LHCN-M2 (cell line): Measurements from ENCODE around the gene TNNI3K. TPM values are rescaled to one million over a fixed set of nuclear protein-coding genes. Genes with fewer than 3 reads are reported as not detected.

Experiments
- DNase-seq: peaks from one replicate; pipeline ENCODE4 v3.0.0-alpha.2; 2012; ENCODE audit warnings: low read depth
- total RNA-seq: library from RNA; depleted of rRNA; stranded (reverse); fragments of >200 nt; gene quantifications from 2 replicates; pipeline ENCODE4 v1.2.3, GENCODE V29; 2014

Gene TNNI3K
- total RNA-seq, 1 experiment from 2014 or later = not detected

DNA sequence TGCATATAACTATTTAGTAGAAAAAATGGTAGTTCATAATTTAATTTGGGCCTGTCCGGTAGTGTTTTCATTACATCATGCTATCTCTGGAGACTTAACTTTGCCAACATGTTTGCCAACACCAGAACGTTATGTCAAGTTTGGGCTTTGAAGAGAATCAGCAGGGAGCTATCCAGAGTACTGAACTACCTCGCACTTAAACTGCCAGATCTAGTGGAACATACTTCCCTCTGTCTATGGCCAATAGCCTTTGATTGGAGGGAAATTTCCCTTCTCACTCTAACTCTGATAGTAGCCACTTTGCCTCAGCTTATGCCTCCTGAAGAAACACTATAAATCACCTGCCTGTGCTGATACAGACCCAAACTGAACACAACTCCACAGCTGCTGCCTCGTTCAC lies 267.2 kb downstream of the TNNI3K start:
- DNase-seq = peak; percentile 24

- DNase-seq = no peak
Observed at GRCh38 chr1:74502858-74503257, 267.7 kb downstream of the TNNI3K start.

DNA sequence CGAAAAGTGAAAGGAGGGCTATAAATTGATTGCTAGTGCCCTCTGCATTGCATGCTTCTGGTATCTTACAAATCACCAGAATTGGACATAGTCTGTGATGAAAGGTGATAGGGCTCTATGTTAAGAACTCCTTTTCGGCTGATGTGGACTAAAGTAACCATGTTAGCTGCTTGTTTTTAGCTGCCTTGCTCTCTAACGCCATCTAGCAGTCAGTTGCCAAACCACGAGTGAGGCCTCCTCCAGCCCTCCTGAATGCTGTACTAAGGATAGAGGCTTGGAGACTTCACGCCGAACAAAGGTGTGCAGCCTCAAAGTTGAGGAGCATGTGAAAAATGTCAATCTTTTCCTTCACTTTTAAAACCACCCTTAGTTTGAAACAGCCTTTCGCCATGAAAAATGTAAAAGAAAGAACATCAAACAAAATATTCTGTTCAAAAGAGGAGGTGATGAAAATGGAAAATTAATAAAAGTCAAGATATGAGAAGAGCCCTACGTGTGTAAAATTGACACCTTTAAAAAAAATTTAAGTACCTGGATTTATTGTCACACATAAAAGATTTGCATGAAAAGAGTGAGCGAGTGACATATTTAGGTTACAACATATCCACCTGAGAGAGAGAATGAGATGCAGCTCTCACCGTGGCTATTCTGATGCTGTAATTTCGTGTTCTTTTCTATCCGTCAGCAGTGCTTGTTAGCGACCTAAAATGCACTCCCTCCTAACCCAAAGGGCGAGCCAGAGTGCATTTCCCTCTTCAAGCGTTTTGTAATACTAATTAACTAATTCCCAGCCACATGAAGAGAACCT lies 269.1 kb downstream of the TNNI3K start:
- peak; percentile 25 for DNase-seq

DNA sequence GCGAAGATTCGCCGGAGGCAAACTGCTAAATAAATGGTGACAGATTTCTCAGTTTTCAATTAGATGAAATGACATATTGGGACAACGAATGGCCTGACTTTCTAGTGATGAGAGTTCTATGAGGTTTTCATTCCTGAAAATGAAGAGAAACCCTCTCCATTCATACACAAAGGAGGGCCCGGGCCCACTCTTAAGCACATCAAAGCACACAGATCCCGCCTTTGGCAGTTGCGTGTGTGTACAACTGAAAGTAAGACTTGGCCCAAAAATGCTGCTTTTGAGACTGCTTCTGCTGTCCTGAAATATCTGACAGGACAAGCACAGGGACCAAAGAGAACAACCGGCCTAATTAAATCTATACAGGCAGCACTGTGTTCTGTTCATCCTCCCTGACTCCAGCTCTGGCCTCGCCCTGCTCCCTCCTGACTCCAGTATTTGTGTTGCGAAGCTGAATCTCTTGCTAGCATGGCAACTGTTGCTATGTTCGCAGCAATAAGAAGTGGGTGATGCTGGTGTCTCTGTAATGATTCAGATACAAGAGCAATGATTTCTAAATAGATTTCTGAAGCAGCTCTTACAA lies 269.8 kb downstream of the TNNI3K start:
- peak; percentile 3 for DNase-seq

DNA sequence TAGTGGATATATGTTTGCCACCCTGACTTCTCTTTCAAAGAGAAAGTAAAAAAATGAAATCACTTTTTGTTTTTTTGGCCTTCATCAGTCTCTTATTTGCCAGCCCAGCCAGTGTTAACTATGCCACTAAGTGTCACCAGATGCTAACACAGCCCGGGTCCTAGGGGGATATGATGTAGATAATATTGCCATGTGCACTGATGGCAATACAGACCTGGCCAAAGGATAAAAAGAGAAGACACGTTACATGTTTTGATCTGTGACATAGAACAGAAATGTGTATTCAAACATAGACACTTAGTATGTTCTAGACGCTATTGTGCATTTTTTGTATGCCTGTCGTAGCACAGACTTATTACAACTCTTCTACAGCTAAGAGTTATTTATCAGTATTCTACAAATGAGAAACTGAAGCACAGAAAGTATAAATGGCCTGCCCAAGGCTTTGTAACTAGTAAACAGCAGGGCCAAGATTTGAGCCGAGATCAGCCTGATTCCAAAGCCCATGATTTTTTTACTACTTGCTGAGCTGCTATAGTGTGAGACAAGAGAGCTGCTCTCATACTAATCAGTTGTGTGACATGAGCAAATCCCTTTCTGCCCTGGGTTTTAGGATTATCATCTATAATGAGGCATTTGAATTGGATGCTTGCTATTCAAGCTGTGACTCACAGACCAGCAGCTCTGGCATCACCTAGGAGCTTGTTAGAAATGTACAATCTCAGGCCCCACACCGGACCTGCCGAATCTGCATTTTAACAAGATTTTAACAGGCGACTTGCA lies 270.9 kb downstream of the TNNI3K start:
- no peak for DNase-seq

DNA sequence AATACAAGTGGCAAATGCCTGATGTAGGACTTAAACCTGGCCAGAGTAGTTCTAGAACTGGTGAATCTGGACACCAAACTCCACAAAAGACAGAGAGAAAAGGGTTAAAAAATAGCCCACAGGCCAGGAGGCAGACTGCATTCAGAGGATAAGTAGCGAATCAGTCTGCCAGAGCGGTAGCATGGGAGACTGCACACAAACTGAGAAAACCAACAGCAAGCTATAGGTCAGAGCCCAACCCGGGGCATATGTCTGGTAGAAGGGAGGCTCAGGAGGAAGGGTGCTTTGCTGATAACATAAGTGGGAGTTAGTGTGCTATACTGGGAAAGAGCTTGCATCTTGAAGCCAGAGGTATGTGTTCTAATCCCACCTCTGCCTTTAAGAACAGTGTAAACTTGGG lies 273.3 kb downstream of the TNNI3K start:
- DNase-seq = no peak

DNA sequence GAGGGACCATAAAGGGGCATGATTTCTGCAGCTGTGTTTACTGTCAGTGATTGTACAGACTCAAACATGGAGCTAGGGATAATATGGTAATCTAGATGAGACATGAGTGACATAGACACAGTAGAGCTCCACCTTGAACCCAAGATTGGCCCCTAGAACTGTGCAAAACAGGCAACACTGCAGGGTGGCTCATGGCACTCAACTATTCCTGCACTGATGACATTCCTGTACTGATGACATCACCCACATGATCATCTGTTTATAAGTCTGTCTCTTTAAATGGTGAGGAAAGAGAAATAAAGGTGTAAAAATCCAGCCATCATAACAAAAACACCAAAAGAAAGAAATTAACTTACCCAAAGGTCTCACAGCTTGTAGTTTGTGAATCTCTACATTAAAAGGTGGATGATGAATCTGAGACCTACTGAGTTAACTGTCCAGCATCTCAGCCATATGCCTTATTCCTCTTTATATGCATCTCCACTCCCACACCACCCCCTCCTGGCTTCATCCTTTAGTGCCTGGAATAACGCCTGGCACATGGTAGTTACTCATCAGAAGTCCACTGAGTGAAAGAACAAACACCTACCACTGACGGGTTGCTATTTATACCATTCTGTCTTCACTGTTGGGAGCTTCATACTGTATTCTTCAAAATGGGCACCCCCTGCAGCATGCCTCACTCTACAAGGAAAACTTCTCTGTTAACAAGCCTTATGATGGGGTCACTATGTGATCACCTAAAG lies 277.2 kb downstream of the TNNI3K start, which contains the start of gene LRRC53:
Gene LRRC53, minus strand, starts transcription at position 442 of the 746 bp plus-strand sequence. CDS start 29,262 bp downstream, outside the sequence.
- DNase-seq = no peak

- DNase-seq = no peak
Observed at GRCh38 chr1:74513411-74514300, 278.5 kb downstream of the TNNI3K start.

DNA sequence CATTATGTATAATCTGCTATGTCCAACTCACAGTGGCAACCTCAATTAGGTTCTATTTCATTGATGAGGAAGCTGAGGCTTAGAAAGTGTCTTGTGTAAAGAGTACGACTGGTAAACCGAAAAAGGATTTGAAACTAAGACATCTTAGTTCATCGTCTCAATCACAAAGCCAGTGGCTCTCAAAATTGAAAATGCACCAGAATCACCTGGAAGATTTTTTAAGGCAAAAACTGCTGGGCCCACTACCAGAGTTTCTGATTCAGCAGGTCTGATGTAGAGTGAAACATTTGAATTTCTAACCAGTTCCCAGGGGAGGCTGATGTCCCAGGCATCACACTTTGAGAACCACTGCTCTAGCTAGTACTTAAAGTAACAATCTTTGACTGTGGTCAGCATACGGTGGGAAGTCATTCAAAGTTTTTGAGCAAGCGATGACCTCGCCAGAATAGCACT lies 282.4 kb downstream of the TNNI3K start:
- DNase-seq = no peak

- no peak for DNase-seq
Observed at GRCh38 chr1:74522148-74522547, 287.0 kb downstream of the TNNI3K start.

GRCh38 chr1:74523873-74524480 lies 288.8 kb downstream of the TNNI3K start:
- no peak for DNase-seq

DNA sequence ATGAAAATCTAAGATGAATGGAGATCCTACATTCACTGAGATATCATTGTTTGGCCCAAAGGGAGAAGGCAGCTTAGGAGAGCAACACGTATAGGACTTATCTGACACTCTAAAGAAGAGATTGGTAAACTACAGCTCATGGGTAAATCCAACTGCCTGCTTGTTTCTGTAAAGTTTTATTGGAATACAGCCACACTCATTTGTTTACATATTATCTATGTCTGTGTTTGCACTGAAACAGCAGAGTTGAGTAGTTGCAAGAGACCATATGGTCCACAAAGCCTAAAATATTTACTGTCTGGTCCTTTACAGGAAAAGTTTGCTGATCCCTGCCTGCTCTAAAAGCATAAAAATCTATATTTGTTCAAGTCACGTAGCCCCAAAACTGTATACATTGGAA lies 291.5 kb downstream of the TNNI3K start:
- DNase-seq = no peak

DNA sequence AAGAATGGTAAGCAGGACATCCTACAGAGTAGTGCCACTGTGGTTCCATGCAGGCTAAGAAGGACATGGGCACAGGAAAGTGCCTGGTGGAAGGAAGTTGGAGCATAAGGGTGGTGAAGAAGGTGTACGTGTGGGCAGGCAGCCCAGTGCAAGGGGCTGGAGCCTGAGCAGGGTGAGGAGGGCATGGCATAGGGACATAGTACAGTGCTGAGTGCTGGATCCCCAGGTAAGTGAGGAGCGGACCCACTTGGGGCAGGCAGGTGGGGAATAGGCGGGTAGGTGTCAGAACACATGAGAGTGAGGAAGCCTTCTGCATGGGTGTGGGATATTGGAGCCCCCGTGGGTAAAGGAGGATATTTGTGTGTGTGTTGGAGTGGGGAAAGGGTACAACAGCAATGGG lies 292.9 kb downstream of the TNNI3K start:
- no peak for DNase-seq

DNA sequence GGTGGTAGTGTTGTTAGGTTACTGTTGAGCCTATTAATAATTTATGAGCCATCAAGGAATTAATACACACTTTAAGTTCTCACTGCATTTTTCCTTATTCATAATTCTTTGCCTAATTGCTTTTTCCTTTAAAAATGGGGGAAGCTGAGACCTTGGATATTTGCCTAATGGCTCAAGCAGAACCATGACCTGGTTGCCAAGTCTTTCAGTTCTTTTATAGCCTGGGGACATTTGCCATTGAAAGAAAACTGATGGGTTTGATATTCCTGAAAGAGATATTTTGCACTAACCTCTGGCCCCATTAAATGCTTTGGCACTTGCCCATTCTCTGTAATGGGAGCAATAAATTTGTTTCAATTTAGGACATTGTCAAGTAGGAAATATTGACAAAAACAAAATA lies 295.7 kb downstream of the TNNI3K start:
- DNase-seq = no peak

- DNase-seq = no peak
Observed at GRCh38 chr1:74531796-74532195, 296.6 kb downstream of the TNNI3K start.

- peak; percentile 4 for DNase-seq
Observed at GRCh38 chr1:74534241-74534640, 299.1 kb downstream of the TNNI3K start.

DNA sequence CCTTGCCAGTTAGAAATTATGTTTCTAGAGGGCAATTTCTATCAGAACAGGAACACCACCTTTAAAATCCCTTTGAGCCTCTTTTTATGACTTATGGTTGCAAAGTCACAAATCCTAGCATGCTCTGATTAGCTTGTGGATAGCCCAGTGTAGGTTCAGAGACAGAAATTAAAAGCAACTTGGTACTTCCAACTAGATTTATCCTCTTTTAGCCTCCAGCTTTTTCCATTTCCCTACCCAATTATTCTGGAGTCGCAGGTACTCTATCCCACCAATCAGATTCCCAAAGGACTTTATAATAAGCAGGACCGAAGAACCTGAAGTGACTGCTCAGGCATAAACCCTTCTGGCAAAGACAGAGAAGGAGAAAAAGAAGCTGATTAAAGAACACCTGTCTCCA lies 310.6 kb downstream of the TNNI3K start:
- DNase-seq = no peak

GRCh38 chr1:74548961-74549750 lies 314.0 kb downstream of the TNNI3K start:
- DNase-seq = no peak

GRCh38 chr1:74549932-74550331 lies 314.7 kb downstream of the TNNI3K start:
- DNase-seq = no peak
